Urinary bladder (tissue), 4 donors: ENCODE measurements around the gene EXOC4. TPM values are rescaled to one million over a fixed set of nuclear protein-coding genes. Genes with fewer than 3 reads are reported as not detected.

Experiments used
- DNase-seq: peaks from one replicate; pipeline ENCODE4 v3.0.0-alpha.2; 2015; ENCODE audit errors: extremely low spot score
- H3K27ac ChIP-seq: one replicate; pipeline ENCODE4 v1.5.1; 2013; ENCODE audit warnings: low read depth, mild to moderate bottlenecking, moderate library complexity
- H3K36me3 ChIP-seq: one replicate; pipeline ENCODE4 v1.6.1; 2013; ENCODE audit warnings: mild to moderate bottlenecking, moderate library complexity; ENCODE audit not compliant: insufficient read depth
- H3K4me1 ChIP-seq: one replicate; pipeline ENCODE4 v1.6.1; 2013; ENCODE audit warnings: mild to moderate bottlenecking, moderate library complexity; ENCODE audit not compliant: insufficient read depth
- H3K4me3 ChIP-seq: one replicate; pipeline ENCODE4 v1.5.1; 2013; ENCODE audit warnings: low read depth, low read length
- WGBS: extraction: QIAGEN DNeasy Blood & Tissue Kit; methylation state at CpG from one replicate; pipeline ENCODE4 v1.1.7; 2013; 5-methylcytosine and 5-hydroxymethylcytosine counted together
- polyA plus RNA-seq: library from polyadenylated mRNA; stranded (reverse); fragments of 200-250 nt; gene quantifications from one replicate; pipeline ENCODE4 v1.2.3, GENCODE V29; 2013
- total RNA-seq: library from RNA; depleted of rRNA; stranded (reverse); fragments of >200 nt; gene quantifications from one replicate; pipeline ENCODE4 v1.2.3, GENCODE V29; 2014
- donor health status: healthy with polysubstance abuse.
- donor health status: healthy.

Gene EXOC4
- total and polyA plus RNA-seq, 2 donors: 31.0 to 163 TPM

GRCh38 chr7:133706016-133706415, 453.1 kb downstream of the EXOC4 start:
- 72% methylated on average over 1 of the region's 1 CpG for WGBS
- Histone ChIP-seq H3K27ac (no peak overlapping the region), H3K4me3 (no peak overlapping the region), H3K4me1 (no peaks in the 10 kb centered on the region), H3K36me3 (no peaks in the 10 kb centered on the region)
- DNase-seq: no peak

GRCh38 chr7:133709036-133709880, 456.4 kb downstream of the EXOC4 start:
- no peak for DNase-seq
- 83% methylated on average over 4 of the region's 4 CpGs for WGBS

DNA sequence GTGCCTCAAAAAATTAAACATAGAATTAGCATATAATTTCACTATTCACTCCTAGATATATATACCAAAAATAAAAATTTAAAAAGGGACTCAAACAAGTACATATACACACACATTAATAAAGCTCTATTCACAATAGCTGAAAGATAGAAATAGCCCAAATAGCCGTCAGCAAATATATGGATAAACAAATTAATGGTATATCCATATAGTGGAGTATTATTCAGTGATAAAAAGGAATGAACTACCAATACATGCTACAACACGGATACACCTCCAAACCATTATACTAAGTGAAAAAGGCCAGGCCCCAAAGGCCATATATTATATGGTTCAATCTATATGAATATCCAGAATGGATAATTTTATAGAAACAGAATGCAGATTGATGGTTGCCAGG, 459.7 kb downstream of the EXOC4 start:
- no peak overlapping the region for H3K27ac ChIP-seq
- H3K4me1 ChIP-seq: no peaks in the 10 kb centered on the region
- WGBS: 96% methylated on average over 2 of the region's 2 CpGs
- no peak for DNase-seq
- no peaks in the 10 kb centered on the region for H3K36me3 ChIP-seq
- H3K4me3 ChIP-seq: no peak overlapping the region

More at GRCh38 chr7:133709036-133709880, 456.4 kb downstream of the EXOC4 start:
- no peaks in the 10 kb centered on the region for H3K4me1 ChIP-seq
- no peaks in the 10 kb centered on the region for H3K36me3 ChIP-seq
- no peak overlapping the region for H3K4me3 ChIP-seq
- no peak overlapping the region for H3K27ac ChIP-seq

DNA sequence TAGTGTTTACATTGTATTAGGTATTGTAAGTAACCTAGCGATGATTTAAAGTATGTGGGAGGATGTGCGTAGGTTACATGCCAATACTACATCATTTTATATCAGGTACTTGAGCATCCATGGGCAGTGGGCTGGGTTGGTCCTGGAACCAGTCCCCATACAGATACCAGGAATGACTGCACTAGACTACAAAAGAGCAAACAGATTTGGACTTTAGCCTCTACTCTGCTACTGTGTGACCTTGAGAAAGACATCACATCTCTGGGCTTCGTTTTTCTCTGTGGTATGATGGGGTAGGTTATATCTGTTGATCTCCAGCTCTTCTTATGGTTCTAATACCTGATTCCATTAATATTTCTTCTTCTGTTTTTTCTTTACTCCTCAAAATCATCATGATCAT, 461.8 kb downstream of the EXOC4 start:
- Histone ChIP-seq H3K36me3 (no peaks in the 10 kb centered on the region), H3K4me1 (no peaks in the 10 kb centered on the region), H3K4me3 (no peak overlapping the region), H3K27ac (no peak overlapping the region)
- WGBS: 94% methylated on average over 3 of the region's 3 CpGs
- DNase-seq: no peak

- WGBS: 100% methylated on average over 1 of the region's 1 CpG
- Histone ChIP-seq H3K4me1 (no peaks in the 10 kb centered on the region), H3K27ac (no peak overlapping the region), H3K36me3 (no peaks in the 10 kb centered on the region), H3K4me3 (no peak overlapping the region)
- DNase-seq: no peak
These were observed 465.3 kb downstream of the EXOC4 start for GRCh38 chr7:133718131-133718530.

- WGBS: 92% methylated on average over 1 of the region's 1 CpG
- H3K4me1 ChIP-seq: no peaks in the 10 kb centered on the region
- no peak overlapping the region for H3K4me3 ChIP-seq
- no peak for DNase-seq
- H3K27ac ChIP-seq: no peak overlapping the region
- no peaks in the 10 kb centered on the region for H3K36me3 ChIP-seq
These were observed 470.2 kb downstream of the EXOC4 start for GRCh38 chr7:133723044-133723443.

DNA sequence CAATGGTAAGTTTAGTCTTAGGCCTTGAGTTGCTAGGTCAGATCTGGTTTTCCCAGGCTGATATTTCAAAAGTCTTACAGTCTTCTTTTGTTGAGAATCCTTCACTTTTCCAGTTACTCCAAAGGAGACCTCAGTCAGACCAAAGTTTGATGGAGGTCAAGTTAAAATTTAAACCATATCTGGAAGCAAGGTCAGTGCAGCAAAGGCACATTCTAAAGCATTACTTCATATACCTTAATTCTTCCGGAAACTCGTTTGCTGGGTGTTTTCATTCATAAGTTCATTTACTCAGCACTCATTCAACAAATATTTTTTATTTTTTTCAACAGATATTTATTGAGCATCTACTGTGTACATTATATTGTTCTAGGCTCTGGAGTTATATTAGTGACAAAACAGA, 471.3 kb downstream of the EXOC4 start:
- H3K27ac ChIP-seq: no peak overlapping the region
- DNase-seq: no peak
- no peaks in the 10 kb centered on the region for H3K4me1 ChIP-seq
- H3K36me3 ChIP-seq: no peaks in the 10 kb centered on the region
- H3K4me3 ChIP-seq: no peak overlapping the region
- 98% methylated on average over 2 of the region's 2 CpGs for WGBS

GRCh38 chr7:133724694-133725093, 471.8 kb downstream of the EXOC4 start:
- Histone ChIP-seq H3K36me3 (no peaks in the 10 kb centered on the region), H3K4me1 (no peaks in the 10 kb centered on the region), H3K4me3 (no peak overlapping the region), H3K27ac (no peak overlapping the region)
- no peak for DNase-seq
- 94% methylated on average over 3 of the region's 3 CpGs for WGBS

- DNase-seq: no peak
- Histone ChIP-seq H3K4me3 (no peak overlapping the region), H3K36me3 (no peaks in the 10 kb centered on the region), H3K27ac (no peak overlapping the region), H3K4me1 (no peaks in the 10 kb centered on the region)
- WGBS: 72% methylated on average over 13 of the region's 13 CpGs
These were observed 474.8 kb downstream of the EXOC4 start for GRCh38 chr7:133727476-133728214.

DNA sequence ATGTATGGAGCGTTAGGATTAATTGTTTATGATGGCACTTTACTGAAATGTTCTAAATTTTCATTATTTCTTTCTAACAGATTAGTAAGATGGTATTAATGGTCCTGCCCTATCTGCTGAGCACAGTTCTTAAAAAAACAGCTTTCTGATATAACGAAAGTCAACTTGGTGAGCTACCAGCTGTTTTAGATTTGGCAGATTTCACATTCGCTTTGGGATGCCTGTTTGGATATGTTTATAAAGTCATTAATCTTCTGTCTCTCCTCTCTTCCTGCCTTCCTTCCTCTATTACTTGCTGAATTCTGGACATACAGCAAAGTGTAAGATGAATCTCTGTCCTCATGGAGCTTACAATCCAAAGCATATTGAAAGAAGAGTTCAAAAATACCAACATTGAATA, 477.5 kb downstream of the EXOC4 start:
- Histone ChIP-seq H3K36me3 (no peaks in the 10 kb centered on the region), H3K4me3 (no peak overlapping the region), H3K27ac (no peak overlapping the region), H3K4me1 (no peaks in the 10 kb centered on the region)
- WGBS: 75% methylated on average over 3 of the region's 3 CpGs
- no peak for DNase-seq

GRCh38 chr7:133733401-133733800, 480.5 kb downstream of the EXOC4 start:
- H3K36me3 ChIP-seq: no peaks in the 10 kb centered on the region
- H3K27ac ChIP-seq: no peak overlapping the region
- no peak for DNase-seq
- WGBS: 98% methylated on average over 5 of the region's 5 CpGs
- no peaks in the 10 kb centered on the region for H3K4me1 ChIP-seq
- no peak overlapping the region for H3K4me3 ChIP-seq

DNA sequence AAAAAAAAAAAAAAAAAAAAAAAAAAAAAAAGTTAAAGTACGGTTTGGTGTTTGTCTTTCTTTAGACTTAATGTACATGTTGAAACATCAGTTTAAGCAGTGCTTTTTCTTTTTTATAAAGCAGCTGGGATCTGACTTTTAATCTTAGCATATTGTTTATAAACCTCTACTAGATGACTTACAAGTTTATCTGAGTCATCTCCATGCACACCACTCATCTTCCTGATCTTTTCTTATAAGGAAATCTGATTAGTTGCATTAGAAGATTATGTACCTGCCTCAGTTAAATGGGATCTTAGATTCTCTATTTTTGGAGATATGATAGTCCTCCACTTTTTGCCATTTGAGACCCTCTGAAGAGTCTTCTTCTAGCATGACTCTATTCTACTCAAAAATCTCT, 482.3 kb downstream of the EXOC4 start:
- H3K27ac ChIP-seq: no peak overlapping the region
- no peak for DNase-seq
- WGBS: 31% methylated on average over 1 of the region's 1 CpG
- H3K4me3 ChIP-seq: no peak overlapping the region
- no peaks in the 10 kb centered on the region for H3K4me1 ChIP-seq
- H3K36me3 ChIP-seq: no peaks in the 10 kb centered on the region

GRCh38 chr7:133739817-133740216, 486.9 kb downstream of the EXOC4 start:
- no peak overlapping the region for H3K27ac ChIP-seq
- no peaks in the 10 kb centered on the region for H3K36me3 ChIP-seq
- no peak overlapping the region for H3K4me3 ChIP-seq
- no peaks in the 10 kb centered on the region for H3K4me1 ChIP-seq
- WGBS: 95% methylated on average over 1 of the region's 1 CpG
- DNase-seq: no peak

DNA sequence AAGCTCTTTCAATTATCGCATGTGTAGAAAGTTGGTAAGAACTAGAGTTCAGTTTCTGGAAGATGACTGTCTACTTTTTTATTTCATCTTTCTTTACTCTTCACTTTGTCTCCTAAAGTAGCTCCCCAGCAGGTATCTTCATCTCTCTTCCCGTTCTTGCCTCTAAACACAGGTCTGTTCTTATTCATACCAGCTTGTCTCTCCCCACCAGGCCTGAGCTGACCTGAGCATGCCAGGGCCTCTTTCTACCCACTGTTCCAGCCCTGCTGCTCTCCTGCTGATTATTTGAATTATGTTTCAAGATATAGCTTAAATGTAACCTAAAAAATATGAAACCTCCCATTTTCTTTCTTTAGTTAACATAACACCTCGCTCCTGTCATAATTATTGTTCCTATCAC, 488.2 kb downstream of the EXOC4 start:
- Histone ChIP-seq H3K4me3 (no peak overlapping the region), H3K36me3 (no peaks in the 10 kb centered on the region), H3K27ac (no peak overlapping the region), H3K4me1 (no peaks in the 10 kb centered on the region)
- no peak for DNase-seq
- WGBS: 95% methylated on average over 3 of the region's 3 CpGs
